ENCODE data around the gene KHDRBS2.

The KHDRBS2 gene

DNA sequence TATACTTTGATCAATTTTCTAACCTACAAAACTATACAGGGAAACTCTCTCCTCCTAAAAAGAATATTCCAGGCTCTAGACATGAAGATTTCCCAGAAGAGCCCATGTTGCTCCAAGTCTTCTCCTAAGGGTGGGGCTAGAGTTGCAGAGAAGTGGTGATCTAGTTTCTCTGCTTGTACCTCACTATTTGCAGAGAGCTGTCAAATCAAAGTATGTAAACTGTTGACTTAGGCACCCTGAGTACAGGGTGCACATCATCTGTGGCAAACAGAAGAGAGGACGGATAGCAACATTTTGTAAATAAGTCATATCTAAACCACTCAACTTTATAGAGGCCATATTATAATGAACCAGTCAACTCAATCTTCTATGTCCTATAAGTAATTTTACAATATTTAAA, 250.1 kb downstream of the KHDRBS2 start:
- no peak for DNase-seq (ENCODE audit: low spot score)

DNA sequence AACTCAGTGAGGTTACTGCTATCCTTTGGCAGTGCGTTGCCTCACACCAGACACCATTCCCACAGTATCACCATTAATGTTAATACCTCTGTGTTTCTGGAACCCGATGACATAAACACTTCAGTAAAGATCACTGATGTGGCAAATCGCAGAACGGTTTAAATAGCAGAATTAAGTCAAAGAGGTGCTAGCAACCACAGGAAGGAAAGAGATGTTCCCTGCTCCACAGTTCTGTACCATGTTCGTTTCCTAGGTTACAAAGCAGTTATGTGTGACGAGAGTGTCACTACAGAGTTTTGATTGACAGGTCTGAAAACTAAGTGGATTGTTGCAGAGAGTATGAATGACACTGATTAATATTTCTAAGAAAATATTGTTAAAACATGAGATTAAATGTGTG, 272.3 kb downstream of the KHDRBS2 start:
- DNase-seq (ENCODE audit: low spot score) = no peak

DNA sequence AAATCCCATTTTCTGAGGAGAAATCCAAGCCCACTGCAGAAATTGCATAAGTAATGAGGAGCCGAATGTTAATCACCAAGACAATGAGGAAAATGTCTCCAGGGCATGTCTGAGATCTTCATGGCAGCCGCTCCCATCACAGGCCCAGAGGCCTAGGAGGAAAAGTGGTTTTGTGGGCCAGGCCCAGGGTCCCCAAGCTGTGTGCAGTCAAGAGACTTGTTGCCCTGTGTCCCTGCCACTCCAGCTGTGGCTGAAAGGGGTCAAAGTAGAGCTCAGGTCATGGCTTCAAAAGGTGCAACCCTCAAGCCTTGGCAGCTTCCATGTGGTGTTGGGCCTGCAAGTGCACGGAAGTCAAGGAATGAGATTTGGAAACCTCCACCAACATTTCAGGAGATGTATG, 276.6 kb downstream of the KHDRBS2 start:
- DNase-seq (ENCODE audit: low spot score) = no peak

DNA sequence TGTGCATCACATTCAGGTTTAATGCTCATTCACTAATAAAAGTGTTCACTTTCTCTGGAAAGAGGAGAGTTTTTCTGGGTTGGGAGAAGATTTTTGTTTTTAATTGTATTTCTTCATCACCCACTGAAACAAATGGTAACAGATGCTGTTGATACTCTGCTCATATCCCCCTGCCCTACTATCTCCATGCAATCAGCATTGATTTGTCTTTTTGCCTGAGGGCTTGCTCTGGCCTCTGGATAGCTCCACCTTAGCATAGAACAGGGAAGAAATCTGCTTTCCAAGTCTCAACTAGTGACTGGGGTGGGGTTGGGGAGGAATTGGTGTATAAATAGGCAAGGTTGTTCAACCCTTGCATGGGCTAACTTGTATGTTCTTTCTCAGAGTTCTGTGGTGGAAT, 296.4 kb downstream of the KHDRBS2 start:
- no peak for DNase-seq (ENCODE audit: low spot score)

DNA sequence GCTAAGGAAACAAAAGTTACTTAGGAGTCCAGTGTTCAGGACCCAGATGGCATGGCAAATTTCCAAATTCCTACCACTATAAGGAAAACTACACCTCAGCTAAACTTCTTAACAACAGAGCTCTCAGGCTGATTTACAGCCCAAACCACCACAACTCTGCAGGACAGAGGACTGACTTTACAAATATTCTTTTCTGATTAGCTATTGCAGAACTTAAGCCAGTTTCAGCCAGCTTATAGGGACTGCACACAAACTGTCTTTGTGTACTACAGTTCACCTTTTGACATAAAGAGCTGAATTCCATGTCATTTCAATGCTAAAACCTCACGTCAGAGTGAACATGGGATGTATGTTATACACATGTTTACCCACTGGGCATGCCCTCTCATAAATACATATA, 305.4 kb downstream of the KHDRBS2 start:
- no peak for DNase-seq (ENCODE audit: low spot score)

DNA sequence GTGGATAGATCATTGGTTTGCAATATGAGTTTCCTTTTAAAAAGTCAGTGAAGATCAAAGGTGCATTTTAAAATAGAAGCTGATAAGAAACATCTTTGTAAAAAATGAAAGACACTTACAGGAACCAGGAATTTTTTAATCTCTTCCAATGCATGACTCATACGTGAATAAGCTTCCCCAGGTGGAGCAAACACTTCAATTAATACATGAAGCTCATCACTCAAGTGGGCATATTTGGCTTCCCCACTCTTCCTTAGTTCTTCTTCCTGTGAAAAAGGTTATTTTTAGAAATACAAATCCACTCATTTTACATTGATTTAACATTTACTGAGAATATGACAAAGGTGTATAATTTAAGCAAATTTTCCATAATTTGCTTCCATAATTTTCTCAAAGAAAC, 308.1 kb downstream of the KHDRBS2 start:
- DNase-seq (ENCODE audit: low spot score) = no peak

DNA sequence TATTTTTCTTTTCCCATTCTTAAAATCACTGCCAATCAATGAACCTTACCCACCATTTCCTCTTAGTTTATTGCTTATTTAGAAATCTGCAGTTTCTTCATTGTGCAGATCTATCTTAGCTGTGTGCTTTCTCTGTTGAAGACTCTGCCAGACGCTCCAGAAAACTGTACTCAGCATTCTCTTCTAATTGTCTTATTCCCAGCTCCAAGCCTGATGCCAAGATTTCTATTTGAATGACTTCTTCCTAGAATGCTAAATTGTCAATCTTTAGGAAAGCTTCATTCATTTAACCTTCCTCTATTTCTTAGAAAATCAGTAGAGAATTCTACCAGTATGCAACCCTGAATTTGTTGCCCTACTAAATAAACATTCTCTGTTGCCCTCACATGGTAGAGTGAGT, 308.9 kb downstream of the KHDRBS2 start:
- no peak for DNase-seq (ENCODE audit: low spot score)

DNA sequence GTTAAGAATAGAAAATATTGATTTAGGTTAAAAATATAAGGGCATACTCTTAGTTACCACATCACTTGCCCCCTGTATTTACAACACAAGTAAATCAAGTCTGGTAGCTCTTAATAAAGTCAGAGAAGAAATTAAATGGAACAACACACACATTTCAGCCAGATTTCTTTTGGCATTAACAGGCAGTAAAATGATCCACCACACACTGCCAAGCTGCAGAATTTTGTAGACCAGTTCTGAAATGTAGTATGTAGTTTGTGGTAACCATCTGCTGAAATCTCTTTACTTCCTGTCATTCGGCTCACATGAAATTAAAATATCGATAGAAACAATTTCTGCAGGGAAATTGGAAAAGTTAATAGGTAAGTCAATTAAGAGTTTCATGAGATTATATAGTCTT, 326.8 kb downstream of the KHDRBS2 start:
- DNase-seq (ENCODE audit: low spot score) = no peak

DNA sequence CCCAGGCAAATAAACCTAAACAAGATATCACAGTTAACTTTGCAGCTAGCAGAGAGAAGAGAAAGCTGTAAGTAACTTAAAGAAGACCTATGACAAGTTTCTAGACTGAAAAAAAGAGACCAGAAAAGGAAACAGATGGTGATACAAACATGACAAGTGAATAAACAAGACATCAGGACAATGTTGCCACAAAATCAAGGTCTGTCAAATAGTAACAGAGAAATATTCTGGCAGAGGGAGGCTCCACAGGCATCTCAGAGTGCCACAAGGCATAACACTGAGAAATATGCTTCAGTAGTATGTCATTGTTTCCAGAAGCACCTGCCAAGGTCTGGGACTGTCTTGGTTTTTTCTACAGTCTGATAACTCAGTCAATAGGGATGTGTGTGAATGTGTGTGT, 332.2 kb downstream of the KHDRBS2 start:
- DNase-seq (ENCODE audit: low spot score) = no peak

DNA sequence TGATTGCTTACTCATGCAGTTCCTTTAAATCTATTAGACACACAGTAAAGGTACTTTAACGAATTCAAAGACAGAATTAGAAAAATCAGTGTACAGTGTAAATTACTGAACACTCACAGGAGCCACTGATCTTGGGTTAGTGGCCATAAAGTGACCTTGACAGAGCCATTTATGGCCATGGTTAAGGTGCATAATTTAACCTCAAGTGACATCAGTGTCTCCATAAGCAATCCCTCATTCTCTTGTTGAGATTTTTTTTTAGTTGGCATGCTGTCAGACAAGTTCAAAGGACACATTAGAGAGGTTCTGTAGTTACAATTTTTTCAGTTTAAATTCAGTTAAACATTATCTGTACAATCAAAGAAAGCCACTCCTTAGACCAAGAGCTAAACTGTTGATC, 334.4 kb downstream of the KHDRBS2 start:
- DNase-seq (ENCODE audit: low spot score) = no peak

DNA sequence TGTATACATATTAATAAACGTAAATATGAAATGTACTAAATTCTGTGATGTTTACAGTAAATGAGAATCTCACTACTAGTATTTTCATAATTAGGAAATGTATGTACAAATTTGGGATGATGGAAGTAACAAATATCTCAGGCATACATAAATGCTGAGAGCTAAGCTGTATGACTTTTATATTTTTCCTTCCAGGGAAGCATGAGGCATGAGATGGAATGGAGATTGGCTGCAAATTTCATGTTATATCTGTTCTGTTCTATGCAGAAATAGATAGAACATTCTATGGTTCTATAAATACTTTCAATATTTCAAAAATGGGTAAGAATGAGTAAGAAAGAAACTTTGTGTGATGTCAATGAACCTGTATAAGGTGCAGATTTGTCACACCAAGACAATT, 335.2 kb downstream of the KHDRBS2 start:
- DNase-seq (ENCODE audit: low spot score) = no peak

DNA sequence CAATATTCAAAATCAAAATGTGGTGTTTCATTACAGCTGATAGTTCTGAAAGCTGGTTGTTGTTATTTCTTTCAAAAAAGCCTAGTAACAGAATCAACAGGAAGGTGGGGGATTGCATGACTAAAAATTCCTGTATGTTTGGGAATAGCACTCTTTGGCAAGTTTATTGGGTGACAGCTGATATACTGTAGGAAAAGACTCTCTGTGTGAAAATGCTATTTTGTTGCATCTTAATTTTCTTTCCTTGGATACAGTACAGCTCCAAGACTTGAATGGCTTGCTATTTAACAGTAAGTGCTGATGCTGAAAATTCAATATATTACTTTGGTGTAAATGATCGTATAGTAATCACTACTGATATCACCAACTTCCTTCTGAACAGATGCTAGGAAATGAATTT, 336.1 kb downstream of the KHDRBS2 start:
- DNase-seq (ENCODE audit: low spot score) = no peak

DNA sequence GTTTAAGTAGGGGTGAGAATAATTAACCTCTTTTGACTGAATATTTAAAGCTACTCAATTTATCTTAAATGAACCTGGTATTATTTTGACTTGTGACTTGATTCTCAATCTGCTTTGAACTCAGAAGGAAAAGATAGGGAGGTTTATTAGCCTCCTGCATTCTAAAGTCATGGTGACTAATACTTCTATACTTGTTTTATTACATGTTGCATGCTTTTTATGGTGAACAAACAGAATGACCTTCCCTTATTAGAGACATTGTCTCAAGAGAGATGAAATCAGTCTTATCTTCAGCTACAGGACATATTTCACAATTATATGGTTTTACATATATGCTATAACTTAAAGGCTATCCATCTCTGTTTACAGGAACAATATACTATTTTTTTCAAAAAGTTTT, 336.9 kb downstream of the KHDRBS2 start:
- DNase-seq (ENCODE audit: low spot score) = no peak

DNA sequence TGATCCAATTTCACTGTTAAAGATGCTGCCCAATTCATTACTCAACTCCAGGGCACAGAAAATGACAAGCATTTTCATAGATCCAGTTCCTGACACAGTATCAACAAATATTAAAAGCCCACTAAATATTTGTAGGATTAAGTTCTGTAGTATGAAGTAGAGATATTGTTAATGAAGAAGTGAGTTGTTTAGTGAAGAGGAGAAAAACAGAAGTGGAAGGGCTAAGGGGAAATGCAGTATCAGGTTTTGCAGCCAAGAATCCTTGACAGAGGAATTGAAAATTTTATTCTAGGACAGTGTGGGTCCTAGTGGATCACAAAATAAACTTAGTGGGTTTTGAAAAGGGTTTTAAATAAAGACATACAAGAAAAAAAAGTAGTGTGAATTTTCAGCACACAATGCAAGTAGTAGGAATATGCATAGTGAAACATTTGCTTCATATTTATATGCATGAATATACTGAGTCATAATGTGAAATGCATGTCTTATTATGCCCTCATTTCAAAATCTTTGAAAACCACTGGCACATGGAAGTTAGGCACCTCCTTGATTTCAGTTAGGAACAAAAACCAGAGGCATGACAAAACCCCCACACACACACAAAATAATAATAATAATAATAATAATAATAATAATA, 338.6 kb downstream of the KHDRBS2 start:
- no peak for DNase-seq (ENCODE audit: low spot score)

DNA sequence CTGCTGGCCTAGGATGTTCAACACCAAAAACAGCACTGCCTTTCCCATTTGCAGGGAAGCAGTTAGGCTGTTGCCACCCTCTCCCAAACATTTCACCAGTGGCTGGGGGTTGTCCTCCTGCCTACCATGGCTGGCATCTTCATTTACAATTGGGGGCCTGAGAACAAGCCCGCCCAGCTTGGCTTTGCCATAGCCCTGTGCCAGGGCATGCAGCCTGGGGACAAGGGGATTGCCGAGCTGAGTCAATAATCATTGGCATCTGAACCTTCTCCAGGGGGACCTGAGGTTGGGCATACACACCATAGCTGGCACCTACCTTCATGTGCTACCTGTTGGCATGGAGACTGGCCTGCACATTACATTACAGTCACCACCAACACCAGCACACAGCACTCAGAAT, 345.1 kb downstream of the KHDRBS2 start:
- DNase-seq (ENCODE audit: low spot score) = no peak

DNA sequence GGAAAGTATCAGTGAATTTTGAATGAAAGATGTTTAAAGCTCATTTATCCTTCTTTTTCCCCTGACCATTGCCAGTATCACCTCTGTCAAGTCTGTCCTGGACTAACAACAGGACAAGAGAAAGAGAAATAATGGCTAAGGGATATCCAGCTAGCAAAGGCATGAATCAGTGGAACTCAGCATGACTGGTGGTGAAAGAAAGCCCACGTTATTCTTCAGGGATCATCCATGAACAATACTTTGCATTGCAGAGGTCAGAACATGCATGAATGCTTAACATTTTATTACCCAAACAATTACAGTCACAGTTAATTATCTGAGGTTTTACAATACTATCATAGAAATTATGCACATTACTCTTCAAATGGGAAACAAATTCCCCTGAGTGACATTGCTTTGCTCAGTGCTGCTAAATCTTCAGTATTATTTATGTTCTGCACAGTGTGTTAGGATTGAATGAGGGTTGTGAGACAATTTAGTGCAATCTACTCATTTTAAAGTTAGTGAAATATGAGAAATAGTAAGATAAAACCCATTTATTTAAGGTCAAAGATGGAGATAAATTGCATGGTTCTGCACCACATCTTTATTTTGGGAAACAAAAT, 350.7 kb downstream of the KHDRBS2 start:
- no peak for DNase-seq (ENCODE audit: low spot score)

DNA sequence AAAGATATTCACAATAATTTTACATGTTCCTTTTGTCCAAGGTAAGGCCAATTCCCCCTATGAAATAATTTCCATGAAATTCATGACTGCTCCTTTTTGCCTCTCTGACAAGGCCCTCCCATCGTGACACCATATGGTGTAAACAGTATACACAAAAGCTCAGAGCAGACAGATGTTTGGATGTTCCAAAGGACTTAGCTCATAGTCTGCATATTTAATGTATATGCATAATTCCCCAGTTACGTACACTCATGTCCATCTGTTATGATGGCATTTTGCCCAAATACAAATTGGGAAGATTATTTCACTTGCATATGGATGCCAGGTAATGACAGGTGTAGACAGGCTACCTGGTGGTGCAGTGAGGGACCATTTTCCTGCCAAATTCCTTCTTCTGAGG, 376.5 kb downstream of the KHDRBS2 start:
- DNase-seq (ENCODE audit: low spot score) = no peak

DNA sequence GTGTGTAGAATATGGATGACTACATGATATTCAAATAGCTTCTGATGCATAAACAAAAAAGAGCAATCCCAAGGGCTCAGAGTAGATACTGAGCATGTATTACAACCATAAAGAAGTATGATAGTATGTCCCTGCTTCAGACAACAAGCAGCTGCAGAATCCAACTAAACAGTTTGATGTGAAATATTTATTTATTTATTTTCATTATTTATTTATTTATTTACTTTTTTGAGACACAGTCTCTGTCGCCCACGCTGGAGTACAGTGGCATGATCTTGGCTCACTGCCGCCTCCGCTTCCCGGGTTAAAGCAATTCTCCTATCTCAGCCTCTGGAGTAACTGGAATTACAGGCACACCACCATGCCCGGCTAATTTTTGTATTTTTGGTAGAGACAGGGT, 384.3 kb downstream of the KHDRBS2 start:
- no peak for DNase-seq (ENCODE audit: low spot score)

DNA sequence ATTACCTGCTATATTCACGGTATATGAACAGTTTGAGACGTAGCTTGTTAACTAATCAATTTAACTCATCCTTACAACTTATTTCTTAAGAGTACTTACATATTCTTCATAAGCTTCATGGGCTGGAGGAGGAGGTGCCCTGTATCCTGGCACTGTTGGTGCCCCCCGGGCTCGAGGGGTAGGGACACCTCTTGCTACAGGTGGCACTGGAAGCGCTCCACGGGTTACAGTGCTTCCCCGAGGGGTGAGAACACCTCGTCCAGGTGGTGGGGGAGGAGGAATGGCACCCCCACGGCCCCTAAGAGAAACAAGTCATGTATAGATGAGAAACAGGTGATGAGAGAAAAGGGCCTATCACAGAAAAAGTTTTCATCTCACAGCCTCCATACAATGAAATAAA, 391.5 kb downstream of the KHDRBS2 start:
- DNase-seq (ENCODE audit: low spot score) = no peak

DNA sequence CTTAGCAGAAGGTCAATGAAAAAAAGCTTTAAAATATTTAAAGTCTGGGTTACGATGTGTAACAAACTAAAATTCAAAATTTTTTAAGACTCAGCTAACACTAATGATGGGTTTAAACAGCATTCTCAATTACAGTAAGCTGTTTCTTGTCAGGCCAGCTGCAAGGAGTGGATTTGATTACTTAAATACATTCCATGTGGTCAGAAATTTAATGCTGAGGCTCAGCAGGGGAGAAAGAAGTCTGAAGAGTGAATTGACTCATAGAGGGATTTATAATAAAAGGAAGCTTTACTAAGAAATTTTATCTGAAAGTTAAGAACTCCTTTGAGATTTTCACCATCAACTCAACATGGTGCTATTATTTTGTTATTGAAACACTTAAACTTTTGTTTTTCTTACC, 398.6 kb downstream of the KHDRBS2 start:
- no peak for DNase-seq (ENCODE audit: low spot score)

DNA sequence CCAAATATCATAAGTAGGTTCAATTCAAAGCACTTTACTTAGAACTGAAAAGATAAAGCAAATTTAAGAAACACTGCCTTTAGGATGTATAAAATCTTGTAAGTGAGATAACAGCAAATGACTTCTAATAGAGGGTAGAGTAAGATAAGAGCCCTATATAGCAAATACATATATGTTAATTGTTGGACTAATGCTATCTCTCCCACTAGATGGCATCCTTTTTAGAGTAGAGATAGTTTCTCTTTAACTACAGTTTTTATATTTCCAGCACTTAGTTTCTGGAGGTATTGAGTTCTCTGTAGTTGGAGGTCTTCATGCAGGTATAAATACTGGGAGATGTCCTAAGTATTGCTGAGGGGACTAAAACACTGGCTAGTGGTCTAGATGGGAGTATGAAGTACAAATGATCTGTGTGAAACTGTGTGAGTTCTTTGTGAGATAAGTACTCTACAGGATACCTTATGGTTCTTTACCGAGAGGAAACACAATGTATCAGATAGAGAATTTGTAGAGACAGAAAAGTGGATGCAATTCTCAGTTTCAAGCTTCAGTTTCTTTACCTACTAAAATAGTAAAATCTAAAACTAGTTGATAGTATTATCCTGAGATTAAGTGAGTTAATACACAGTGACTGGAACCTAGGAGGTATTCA, 399.3 kb downstream of the KHDRBS2 start:
- DNase-seq (ENCODE audit: low spot score) = no peak

DNA sequence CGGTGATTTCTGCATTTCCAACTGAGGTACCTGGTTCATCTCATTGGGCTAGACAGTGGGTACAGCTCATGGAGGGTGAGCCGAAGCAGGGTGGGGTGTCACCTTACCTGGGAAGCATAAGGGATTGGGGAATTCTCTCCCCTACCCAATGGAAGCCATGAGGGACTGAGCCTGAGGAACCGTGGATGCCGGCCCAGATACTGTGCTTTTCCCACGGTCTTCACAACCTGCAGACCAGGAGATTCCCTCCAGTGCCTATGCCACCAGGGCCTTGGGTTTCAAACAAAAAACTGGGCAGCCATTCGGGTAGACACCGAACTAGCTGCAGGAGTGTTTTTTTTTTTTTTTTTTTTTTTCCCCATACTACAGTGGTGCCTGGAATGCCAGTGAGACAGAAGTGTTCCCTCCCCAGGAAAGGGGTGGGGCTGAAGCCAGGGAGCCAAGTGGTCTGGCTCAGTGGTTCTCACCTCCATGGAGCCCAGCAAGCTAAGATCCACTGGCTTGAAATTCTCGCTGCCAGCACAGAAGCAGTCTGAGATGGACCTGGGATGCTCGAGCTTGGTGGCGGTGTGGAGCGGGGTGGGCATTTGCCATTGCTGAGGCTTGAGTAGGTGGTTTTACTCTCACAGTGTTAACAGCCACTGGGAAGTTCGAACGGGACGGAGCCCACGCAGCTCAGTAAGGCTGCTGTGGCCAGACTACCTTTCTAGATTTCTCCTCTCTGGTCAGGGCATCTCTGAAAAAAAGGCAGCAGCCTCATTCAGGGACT, 416.2 kb downstream of the KHDRBS2 start:
- no peak for DNase-seq (ENCODE audit: low spot score)

DNA sequence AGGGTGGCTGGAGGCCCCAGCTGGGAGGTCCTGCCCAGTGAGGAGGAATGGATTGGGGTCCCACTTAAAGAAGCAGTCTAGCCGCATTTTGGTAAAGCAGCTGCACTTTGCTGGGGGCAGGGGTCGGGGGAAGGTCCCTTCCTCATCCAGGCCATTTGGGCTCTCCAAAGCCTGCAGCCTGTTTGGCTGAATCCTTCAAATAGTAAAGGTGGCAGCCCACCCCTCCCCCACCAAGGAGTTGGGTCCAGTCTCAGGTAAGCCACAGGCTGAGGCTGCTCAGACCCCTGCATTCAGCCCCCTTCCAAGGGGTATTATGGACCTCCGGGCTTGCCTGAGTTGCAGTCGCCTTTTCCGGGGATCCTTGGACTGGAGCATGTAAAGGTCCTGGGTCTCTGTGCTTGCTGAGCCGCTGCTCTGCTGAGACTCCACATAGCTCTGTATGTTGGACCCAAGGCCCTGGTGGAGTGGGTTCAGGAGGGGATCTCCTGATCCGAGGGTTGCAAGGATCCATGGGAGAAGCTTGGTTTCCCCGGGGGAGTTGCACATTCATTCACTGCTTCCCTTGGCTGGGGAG, 417.4 kb downstream of the KHDRBS2 start:
- DNase-seq (ENCODE audit: low spot score) = no peak

Data from hematopoietic multipotent progenitor cell treated with erythropoietin and hydrocortisone succinate and interleukin-3 and kit ligand, for 15 days (in vitro differentiated cells).